NCI-H146 treated with DMSO at 0.1 percent for 48 hours (cell line): Measurements from ENCODE around the gene CHST14.
A peak's percentile ranks its signal among the peaks of the same experiment; 100 is the strongest.

Experiments used
- DNase-seq: peaks from one replicate; lab custom pipeline; 2025; ENCODE audit not compliant: unreplicated experiment; lab: John Stamatoyannopoulos, UW

CHST14 gene, protein sequence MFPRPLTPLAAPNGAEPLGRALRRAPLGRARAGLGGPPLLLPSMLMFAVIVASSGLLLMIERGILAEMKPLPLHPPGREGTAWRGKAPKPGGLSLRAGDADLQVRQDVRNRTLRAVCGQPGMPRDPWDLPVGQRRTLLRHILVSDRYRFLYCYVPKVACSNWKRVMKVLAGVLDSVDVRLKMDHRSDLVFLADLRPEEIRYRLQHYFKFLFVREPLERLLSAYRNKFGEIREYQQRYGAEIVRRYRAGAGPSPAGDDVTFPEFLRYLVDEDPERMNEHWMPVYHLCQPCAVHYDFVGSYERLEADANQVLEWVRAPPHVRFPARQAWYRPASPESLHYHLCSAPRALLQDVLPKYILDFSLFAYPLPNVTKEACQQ

DNA sequence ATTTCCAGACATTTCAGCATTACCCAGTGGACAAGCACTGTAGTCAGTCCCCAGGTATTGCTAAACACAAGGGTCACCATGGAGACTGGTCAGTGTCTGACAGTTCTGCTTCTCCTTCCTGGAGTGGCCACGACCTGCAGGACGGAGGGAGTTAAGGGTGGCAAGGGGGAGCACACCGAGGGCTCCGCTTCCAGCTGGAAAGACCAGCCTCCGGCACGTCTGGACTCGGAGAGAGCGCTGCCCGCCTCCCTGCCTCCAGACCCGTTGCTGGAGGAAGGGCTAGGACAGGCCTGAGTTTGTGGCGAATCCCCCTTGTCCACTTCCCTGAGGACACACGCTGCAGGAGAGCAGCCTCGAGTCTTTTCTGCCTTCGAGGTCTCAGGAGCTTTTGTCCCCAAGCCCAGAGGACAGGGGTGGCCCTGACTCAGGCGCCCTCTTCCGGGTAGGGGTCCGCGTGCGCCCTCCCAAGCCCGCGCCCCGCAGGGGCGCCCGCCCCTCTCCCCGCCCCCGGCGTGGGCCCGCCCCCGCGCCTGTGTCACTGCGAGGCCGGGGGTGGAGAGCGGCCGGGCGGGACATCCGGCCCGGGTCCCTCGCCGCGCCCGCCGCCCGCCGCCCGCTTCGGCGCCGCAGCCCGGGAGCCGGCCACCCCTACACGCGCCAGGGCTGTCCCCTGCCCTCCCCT is at the start of gene CHST14:
CHST14 (plus strand) TSS at position 562 of the 682 bp plus-strand sequence. CDS start 230 bp downstream, outside the sequence.
- peak; percentile 22 for DNase-seq

DNA sequence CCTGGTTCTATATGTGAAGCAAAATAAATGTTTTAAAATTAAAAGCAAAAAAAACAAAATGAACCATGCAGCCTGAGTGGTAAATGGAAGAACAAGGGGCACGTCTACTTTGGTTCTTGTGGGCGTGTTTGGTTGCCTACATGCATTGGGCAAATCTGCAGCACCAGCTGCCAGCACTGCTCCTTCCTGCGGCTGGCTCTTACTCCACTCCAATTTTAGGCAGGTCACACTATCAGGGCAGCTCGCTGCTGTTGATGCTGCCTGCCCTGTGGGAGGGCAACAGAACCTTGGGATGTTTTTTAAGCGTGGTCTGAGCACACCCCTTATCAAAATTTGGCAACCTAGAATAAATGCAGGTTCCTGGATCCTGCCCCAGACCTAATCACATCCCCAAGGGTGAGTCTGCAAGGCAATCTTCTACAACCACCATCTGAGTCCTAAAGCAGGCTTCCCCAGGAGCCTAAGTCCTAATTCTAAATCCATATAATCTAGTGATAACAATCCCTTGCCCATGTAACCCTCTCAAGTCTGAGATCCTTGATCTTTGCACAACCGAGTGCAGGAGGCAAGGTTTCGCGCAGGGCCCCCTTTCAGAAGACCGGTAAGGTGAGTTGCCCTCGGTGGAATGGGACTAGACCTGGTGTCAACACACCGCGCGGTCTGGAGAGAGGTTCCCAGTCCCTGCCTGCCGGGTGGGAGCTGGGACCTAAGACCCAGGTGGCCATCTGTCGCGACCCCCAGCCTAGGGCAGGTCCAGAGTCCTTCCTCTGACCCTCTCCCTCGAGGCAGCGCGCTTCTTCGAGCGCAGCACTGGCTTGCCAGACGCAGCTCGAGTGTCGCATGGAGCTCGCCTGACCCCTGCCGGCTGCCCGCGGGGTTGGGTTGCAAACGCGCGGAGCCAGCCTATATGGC is 49.3 kb upstream of the CHST14 start:
- DNase-seq = peak; percentile 9

GRCh38 chr15:40424483-40425115 is 46.2 kb upstream of the CHST14 start:
- no peak for DNase-seq

DNA sequence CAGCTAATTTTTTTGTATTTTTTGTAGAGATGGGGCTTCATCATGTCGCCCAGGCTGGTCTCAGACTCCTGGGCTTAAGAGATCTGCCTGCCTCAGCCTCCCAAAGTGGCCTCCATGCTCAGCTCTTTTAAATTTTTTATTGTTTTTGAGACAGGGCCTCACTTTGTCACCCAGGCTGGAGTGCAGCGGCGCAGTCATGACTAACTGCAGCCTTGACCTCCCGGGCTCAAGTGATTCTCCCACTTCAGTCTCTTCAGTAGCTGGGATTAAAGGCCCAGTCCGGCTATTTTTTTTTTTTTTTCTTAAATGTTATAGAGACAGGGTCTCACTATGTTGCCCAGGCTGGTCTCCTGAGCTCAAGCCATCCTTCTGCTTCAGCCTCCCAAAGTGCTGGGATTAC is 45.1 kb upstream of the CHST14 start:
- no peak for DNase-seq

DNA sequence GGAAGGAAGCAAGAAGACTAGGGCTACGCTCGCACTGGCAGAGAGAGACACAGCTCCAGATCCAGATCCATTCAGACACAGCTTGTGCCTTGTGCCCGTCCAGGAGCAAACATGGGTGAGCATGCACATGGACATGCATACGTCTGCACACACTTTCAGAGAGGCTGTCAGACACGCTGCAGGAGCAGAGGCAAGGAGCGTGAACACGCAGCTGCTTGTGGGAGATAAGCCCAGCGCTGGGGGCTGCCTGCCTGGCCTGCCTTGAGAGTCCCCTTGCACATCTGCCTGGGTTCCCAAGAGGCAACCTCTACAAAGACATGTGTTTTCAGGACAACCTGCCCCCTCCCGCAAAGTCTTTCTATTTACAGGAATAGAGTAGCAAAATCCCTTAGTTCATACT is 43.6 kb upstream of the CHST14 start:
- no peak for DNase-seq

- DNase-seq = no peak
These were observed 42.6 kb upstream of the CHST14 start for GRCh38 chr15:40428185-40428584.

GRCh38 chr15:40429068-40429710 is 41.6 kb upstream of the CHST14 start:
- no peak for DNase-seq

DNA sequence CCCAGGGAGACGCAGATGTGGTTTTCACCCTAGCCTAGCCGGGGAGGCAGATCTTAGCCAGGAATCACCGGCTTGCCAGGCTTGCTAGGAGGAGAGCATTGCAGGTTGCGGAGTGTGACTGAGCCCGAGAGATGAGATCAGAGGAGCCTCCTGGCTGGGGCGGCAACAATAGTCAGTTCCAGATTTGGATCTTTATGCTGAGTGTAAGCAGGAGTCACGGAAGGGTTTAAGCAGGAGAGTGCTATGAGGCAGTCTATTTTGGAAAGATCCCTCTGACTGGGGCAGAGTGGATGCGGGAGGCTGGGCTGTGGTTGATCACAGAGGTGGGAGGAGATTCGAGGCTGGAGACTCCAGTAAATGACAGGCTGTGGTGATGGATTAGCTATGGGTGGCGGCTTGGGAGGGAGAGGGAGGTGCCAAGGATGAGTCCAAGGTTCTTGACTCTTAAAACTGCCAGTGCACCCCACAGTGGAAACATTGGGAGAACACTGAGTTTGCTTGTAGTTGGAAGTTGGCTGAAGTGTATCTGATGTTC is 40.4 kb upstream of the CHST14 start:
- no peak for DNase-seq

DNA sequence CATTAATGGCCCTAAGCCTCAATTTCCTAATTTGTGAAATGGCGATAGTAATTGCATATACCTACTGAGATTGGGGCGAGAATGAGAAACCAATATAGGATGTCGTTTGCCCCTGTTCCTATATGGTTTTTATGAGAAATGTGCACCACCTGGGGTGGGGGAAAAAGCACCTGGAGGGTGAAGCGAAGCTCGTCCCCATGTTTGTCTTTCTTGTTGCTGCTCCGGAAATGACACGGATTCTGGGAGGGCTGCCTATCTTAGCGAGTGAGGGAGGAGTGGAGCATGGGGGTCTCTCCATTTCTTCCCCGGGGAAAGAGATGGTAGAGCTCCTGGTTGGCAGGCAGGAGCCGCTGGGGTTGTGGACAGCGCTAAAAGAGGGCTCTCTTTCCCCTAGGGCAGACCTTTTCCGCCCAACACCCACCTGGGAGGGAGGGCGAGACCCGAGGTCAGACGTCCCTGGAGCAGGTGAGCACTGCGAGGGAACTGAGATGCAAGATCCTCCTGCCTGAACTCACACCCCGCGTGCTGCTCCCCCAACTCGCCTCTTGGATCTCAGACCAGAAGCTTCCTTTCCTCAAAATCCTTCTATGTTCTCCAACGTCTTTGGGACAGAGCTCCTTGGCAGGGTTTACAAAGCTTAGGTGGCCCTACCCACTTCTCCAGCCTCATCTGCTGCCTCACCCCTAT is 35.6 kb upstream of the CHST14 start:
- DNase-seq = no peak

DNA sequence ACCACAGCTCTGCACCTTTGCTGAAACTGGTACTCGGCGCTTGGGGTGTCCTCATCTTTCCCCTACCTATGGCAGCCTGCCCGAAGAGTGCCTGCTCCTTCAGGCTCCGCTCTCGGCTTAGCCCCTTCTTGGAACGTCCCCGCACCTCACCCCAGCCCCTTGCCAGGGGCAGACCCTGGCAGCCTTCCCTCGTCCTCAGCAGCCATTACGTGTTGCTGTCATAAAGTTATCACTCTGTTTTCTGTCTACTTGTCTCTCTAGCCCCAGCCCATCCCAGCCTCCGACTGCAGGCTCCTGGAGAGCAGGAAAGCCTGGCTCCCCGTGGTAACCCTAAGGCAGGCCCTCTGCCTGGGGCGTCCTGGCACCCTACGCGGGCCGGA is 35.1 kb upstream of the CHST14 start:
- no peak for DNase-seq

DNA sequence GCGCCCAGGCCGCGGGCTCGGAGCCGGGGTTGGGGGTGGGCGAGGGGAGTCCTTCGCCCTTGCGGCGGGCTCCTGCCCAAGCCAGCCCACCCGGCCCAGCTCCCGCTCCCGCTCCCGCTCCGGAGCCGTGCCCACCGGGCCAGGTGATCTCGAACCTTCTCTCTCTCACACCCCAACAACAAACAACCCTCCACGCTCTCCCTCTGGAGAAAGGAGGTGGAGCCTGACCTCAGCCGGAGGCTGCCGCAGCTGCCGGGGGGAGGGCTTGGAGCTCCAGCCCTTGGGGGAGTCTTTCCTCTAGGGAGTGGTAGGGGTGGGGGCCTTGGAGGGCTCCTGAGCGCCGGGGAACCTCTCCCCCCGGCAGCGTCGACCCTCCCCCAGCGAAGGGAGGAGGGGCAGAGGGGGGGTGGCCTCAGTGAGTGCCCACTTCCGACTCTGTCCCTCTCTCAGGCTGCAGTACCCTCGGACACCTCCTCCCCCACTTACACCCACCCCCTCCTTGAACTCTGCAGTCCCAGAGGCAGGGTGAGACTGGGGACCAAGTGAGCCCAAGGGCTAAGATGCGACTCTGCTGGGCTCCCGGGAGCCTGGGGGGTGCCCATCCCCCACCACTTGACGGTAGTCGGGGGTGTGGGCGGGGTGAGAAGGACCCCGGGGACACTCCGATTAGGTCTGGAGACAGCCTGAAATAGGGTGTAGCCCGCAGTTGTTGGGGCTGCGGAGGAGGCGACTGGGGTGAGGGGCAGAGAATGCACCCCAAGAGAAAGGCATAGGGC is 34.5 kb upstream of the CHST14 start:
- no peak for DNase-seq

DNA sequence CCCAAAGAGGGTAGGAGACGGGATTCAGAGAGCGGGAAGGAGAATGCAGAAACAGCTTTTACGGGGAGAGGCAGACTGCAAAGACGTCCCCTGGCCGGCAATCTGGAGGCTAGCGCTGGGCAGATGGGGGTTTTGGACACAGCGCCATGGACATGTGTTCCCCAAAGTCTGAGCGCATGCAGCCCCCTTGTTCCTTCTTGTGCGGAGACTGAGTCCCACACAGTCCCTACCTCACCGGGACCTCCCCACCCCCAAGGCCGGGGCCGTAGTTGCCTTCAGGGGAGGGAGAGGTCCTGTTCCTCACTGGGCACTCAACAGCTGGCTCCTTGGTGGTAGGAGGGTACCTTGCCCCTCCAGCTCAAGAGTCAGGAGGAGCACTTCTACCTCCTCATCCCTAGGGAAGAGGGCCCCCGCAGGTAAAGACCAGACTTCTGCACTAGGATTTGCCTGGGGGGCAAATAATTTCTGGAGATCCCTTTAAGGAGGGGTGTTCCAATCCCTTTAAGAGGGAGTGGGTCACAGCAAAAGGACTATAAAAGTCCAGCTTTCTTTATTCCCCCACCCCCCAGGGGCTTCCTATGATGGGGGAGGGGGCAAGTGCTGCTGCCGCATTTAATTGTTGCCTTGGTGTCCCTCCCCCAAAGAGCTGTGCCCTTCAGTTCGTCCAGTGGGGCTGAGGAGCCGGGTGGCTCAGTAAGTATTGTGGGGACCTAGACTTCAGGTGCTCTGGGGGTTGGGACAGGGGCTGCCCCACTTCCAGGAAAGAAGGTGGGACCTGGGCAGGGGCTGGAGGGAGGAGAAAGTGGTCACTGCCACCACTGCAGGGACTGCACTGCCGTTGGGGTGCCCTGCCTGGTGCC is 33.7 kb upstream of the CHST14 start:
- no peak for DNase-seq

DNA sequence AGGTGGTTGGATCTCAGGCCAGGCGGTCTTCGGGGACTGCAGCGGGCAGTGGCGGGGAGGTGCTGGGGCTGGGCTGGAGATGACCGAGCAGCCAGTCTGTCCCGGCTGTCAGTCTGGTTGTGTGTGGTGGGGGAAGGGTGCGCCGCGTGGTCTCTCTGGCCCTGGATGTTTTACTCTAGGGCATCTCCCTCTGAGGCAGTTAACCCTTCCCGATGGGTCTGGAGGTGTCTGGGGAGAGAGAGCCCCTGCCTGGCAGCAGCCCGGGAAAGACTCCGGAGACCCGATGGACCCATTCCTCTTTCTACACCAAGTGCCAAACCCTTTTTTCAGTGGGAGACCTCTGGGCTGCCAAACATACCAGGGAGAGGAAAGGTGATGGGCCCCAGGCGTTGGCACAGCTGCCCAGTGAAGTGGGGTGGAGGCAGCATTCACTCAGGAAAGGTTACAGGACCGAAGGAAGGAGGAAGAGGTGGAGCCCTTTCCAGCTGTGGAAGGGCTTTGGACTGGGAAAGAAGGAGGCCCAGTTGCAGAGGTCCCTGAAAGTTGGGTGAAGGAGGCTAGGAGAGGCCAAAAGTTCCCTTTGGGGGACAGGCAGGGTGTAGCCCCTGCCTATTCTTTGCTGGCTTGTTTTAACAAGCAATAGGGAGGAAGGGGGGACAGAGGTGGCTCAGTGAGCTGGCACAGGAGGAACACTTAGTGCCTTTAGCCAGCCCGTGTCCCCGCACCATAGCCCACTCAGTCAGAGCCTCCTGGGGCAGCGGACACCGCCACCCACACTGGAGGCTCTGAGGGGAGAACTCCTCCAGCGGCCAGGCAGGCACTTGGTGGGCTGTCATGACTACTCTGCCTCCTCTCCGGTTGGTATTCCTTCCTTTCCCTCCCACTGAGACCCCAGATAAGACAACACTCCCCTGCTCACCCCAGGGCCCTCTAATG is 32.8 kb upstream of the CHST14 start:
- DNase-seq = no peak

DNA sequence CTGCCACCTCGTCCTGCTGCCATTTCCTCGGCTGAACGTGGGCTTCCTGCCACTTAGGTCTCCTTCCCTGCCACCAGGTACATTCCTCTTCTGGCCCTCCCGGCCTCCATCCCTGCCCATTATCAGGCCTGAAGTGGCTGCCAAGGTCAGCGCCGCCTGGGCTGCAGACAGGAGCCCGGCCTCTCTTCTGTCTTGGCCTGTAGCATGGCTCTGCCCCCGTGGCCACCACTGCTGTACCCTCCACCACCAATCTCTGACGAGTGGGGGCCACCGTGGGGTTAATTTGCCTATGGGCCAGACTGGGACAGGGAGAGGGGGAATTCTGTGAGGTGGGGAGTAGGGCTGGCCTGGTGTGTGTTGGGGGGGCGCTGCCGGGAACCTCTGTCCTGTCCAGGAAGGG is 32.1 kb upstream of the CHST14 start:
- DNase-seq = no peak

DNA sequence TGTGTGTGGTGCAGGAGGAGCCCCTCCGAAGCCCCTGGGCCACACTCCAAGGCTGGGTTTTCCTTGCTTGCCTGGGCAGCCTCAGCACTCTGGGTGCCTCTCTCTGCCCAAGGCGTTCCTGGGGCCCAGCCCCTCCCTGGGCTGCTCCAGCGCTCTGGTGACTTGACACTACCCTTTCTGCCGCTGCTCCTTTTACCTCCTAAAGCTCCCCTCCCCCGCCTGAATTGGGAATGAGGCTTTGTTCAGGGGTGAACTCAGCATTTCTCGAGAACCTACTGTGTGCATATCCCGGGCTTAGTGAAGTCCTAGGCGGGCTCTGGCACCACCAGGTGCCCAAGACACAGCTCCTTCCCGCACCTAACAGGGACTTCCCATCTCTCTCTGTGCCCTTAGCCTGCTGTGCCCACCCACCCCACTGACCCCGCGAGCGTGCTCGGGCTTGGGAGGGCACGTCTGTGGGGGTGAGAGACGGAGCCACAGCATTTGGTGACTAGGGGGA is 31.3 kb upstream of the CHST14 start:
- no peak for DNase-seq

DNA sequence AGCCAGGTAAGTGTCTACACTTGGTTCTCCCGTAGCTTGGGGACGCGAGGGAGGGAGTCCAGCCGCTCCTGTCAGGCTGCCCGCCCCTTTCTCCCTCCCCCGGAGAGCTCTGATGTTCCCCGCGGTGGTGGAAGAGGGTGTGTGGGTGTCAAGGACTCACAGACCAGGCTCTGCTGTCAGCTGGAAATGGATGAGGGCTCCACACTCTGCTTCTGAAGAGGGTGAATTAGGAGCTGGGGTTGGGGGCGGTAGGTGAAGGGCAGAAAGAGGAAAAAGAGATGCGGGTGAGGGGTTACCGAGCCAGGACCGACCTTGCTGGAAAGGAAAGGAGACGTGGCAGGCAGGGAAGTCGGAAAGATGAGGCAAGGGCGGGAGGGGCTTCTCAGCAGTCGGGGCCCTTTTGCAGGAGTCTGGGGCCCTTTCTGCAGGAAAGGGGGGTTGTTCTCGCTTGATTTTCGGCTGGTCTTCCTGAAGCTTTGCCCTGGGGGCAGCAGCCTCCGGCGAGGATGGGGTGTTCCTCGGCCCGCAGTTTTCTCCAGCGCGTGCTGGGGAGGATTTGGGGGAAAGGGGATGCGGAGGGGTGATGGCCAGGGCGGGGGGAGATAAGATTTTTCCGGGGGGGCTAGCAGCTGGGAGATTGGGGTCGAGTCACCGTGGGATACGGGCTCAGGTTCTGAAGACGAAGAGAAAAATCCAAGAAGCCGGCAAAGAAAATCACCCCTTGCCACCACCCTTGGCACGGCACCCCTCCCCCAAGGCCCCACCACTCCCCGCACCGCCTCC is 30.6 kb upstream of the CHST14 start:
- peak; percentile 4 for DNase-seq
